HG02610 (cell line): Measurements from ENCODE around the gene VPS37D.
"Not testable (repeated sequence)": the region's sequence is repeated elsewhere in the genome, so short reads cannot be mapped to it uniquely, and the experiment has no call there.

Experiments used
- ATAC-seq: cut with Tn5 transposase; IDR thresholded peaks from one replicate; pipeline ENCODE4 v1.9.1; 2021; ENCODE audit warnings: mild to moderate bottlenecking, moderate library complexity; ENCODE audit not compliant: unreplicated experiment

VPS37D gene, protein sequence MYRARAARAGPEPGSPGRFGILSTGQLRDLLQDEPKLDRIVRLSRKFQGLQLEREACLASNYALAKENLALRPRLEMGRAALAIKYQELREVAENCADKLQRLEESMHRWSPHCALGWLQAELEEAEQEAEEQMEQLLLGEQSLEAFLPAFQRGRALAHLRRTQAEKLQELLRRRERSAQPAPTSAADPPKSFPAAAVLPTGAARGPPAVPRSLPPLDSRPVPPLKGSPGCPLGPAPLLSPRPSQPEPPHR

DNA sequence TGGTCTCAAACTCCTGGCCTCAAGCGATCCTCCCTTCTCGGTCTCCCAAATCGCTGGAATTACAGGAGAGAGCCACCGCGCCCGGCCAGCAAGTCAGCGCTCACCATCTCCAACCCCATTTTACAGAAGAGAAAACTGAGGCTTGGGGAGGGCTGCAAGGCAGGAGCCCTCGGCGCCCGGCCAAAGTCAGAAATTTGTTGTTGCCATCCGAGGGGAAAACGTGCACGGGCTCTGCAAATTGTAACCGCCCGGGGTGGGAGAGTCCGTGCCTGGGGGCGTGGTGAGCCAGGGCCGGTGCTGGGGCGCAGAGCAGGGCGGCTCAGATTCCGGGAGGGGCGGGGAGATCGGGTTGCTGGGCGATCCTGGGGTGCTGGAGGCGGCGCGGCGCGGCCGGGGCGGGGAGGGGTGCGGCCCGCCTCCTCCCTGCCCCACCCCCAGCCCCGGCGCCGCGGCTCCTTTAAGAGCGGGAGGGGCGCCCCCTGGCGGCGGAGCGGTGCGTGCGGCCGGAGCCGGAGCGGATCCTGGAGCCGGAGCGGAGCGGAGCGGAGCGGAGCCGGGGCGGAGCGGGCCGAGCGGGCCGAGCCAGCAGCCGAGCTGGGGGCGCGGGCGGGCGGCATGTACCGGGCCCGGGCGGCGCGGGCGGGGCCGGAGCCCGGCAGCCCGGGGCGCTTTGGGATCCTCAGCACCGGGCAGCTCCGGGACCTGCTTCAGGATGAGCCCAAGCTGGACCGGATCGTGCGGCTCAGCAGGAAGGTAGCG is at the start of gene VPS37D:
VPS37D (plus strand) TSS at position 488 of the 759 bp plus-strand sequence; CDS start at position 616, 128 bp downstream.
- peak; percentile 87 for ATAC-seq

- no peak for ATAC-seq
Observed at GRCh38 chr7:73618538-73618937, 49.1 kb upstream of the VPS37D start.

DNA sequence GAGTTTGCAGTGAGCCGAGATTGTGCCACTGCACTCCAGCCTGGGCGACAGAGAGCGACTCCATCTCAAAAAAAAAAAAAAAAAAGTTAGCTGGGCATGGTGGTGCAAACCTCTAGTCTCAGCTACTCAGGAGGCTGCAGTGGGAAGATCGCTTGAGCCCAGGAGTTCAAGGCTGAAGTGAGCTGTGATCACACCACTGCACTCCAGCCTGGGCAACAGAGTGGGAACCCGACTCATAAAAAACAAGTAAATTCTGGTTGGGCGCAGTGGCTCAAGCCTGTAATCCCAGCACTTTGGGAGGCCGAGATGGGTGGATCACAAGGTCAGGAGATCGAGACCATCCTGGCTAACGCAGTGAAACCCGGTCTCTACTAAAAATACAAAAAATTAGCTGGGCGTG is 48.2 kb upstream of the VPS37D start:
- not testable (repeated sequence) for ATAC-seq

- no peak for ATAC-seq
Observed at GRCh38 chr7:73621168-73622063, 46.2 kb upstream of the VPS37D start.

- no peak for ATAC-seq
Observed at GRCh38 chr7:73622527-73622908, 45.1 kb upstream of the VPS37D start.

GRCh38 chr7:73622909-73623797 is 44.5 kb upstream of the VPS37D start:
- no peak for ATAC-seq

- ATAC-seq = no peak
Observed at GRCh38 chr7:73623798-73624668, 43.6 kb upstream of the VPS37D start, which contains the start of gene MLXIPL. Gene MLXIPL, minus strand, starts transcription at chr7:73624522. Its CDS starts 30 bp downstream, at chr7:73624492.

GRCh38 chr7:73624669-73625001 is 43.0 kb upstream of the VPS37D start:
- ATAC-seq = no peak

- no peak for ATAC-seq
Observed at GRCh38 chr7:73625276-73625675, 42.4 kb upstream of the VPS37D start.

DNA sequence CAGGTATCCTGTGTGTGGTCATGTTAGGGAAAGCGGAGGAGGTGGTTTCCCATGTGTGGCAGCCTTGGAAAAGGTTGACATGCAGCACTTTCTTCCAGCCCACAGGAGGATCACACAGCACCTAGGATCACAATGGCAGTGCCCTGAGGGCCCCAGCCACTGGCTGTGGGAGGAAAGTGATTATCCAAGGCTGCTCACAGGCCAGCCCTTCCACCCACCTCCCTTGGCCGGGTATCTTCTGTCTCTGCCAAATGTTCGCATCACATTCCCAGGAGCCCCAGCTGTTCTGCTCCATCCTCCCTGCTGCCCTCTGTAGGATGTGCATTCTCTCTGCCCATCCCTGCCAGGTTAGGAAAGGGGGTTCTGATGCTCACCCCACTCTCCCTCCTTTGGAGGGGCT is 40.8 kb upstream of the VPS37D start:
- ATAC-seq = no peak

GRCh38 chr7:73628504-73628903 is 39.1 kb upstream of the VPS37D start:
- ATAC-seq = no peak

GRCh38 chr7:73631558-73631957 is 36.1 kb upstream of the VPS37D start:
- no peak for ATAC-seq

DNA sequence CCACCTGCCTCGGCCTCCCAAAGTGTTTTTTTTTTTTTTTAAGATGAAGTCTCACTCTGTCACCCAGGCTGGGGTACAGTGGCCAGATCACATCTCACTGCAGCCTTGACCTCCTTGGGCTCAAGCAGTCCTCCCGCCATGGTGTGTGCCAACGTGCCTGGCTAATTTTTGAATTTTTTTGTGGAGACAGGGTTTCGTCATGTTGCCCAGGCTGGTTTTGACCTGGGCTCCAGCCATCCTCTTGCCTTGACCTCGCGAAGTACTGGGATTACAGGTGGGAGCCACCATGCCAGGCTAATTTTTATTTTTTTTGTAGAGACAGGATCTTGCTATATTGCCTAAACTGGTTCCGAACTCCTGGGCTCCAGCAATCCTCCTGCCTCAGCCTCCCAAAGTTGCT is 34.3 kb upstream of the VPS37D start:
- ATAC-seq = no peak

DNA sequence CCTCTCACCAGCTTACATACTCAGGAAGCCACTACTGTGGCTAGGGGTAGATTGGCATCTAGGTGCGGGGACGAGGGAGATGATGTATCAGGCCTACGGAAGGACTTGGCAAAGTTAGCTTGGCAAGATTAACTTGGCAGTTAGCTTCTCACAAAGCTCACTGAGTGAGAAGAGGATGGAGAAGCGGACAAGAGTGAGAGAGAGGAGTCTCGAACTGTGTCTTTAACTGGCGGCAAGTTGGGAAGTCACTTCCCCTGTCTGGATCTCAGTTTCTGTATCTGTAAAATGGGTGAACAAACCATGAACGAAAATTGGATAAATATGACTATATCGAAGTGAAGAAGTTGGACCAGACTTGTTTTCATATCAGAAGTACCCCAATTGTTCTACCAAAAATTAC is 33.8 kb upstream of the VPS37D start:
- no peak for ATAC-seq

GRCh38 chr7:73635428-73636200 is 32.0 kb upstream of the VPS37D start:
- no peak for ATAC-seq

DNA sequence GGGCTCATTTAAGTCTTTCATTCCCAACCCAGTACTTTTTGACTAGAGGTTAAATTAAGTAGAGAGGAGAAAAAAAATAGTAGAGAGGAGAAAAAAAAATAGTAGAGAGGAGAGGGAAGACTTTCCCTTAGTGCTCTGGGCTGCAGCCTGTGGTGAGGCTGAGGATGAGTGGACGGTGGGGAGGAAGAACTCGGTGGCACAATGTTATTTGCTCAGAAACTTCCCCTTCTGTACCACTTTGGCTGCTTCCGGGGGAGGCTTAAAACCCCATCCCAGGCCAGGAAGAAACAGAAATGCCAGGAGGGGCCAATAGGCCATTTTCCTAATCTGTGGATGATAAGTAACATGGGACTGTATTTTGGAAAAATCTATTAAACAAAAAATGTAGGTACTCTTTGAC is 28.7 kb upstream of the VPS37D start:
- ATAC-seq = no peak

GRCh38 chr7:73642834-73643233 is 24.8 kb upstream of the VPS37D start:
- no peak for ATAC-seq

DNA sequence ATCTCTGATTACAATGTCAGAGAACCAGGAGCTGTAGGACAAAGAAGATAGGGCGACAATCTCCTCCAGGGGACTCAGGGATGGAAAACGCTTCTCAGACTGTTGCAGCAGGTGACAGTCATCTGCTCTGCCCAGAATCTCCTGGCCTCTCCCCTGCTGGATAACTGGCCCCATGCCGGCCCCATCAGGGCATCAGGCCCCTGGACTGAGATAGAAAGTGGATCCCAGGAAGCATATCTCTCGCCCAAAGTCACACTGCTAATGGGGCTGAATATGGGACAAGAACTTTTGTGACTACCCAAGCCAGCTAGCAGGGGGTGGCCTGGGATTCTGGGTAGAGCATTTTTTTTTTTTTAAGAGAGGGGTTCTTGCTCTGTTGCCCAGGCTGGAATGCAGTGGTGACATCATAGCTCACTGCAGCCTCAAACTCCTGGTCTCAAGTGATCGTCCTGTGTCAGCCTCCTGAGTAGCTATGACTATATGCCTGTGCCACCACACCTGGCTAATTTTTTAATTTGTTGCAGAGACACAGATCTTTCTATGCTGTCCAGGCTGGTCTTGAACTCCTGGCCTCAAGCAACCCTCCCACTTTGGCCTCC is 22.8 kb upstream of the VPS37D start:
- no peak for ATAC-seq
